ENCODE data around the gene GMNC.

Gene GMNC

GRCh38 chr3:190807719-190808375 is 54.6 kb downstream of the GMNC start:
- no peak for TF ChIP-seq CTCF (conservative IDR thresholded peaks at IDR 0.05; ENCODE audit: low read length)
- TF ChIP-seq EZH2phosphoT487 (IDR thresholded peaks at IDR 0.05; ENCODE audit: borderline replicate concordance): no peak
- H4K20me1 ChIP-seq (ENCODE audit: insufficient read depth, low read length, poor library complexity, severe bottlenecking): no peaks in the 10 kb centered on the region
- no peaks in the 10 kb centered on the region for H3K9me3 ChIP-seq (ENCODE audit: insufficient read depth, low read depth, low read length)
- no peaks in the 10 kb centered on the region for H3F3A ChIP-seq (ENCODE audit: low read depth)
- no peak overlapping the region for H3K4me2 ChIP-seq (ENCODE audit: low read depth, low read length, poor library complexity, severe bottlenecking)
- H3K27me3 ChIP-seq (ENCODE audit: insufficient read depth, low read length, poor library complexity, severe bottlenecking): no peaks in the 10 kb centered on the region
- H3K79me2 ChIP-seq (ENCODE audit: insufficient read depth, low read length): no peaks in the 10 kb centered on the region
- no peaks in the 10 kb centered on the region for H3K36me3 ChIP-seq (ENCODE audit: insufficient read depth, low read length)
- no peak overlapping the region for H3K4me3 ChIP-seq (ENCODE audit: low read length, poor library complexity, severe bottlenecking)
- H3K4me1 ChIP-seq (ENCODE audit: insufficient read depth, low read length, poor library complexity, severe bottlenecking): no peaks in the 10 kb centered on the region
- H2AFZ ChIP-seq (ENCODE audit: low read length): no peak overlapping the region
- H3K9me2 ChIP-seq (replicated peaks; ENCODE audit: low read depth, low read length): no peaks in the 10 kb centered on the region
- no peak overlapping the region for H3K9ac ChIP-seq (ENCODE audit: low read depth, low read length, poor library complexity, severe bottlenecking)

Data from Loucy (cell line).